Fibroblast of lung (primary cell): ENCODE data around the gene PLEKHH2. TPM values are rescaled to one million over a fixed set of nuclear protein-coding genes. Genes with fewer than 3 reads are reported as not detected.

ENCODE experiments used
- DNase-seq, 2 donors: peaks; one replicate each; pipeline versions ENCODE4 v3.0.0 to v3.0.0-alpha.2; 2010; ENCODE audit warnings: low read depth in 2 of 2
- H2AFZ ChIP-seq: 2 replicates; pipeline ENCODE4 v1.5.1; 2012; ENCODE audit warnings: low read length, control low read depth, inconsistent platforms
- H3K27ac ChIP-seq: 2 replicates; pipeline ENCODE4 v1.5.1; 2011; ENCODE audit warnings: low read length, control low read depth; ENCODE audit not compliant: insufficient read depth
- H3K27me3 ChIP-seq: 2 replicates; pipeline ENCODE4 v1.5.1; 2011; ENCODE audit warnings: mild to moderate bottlenecking, low read length; ENCODE audit not compliant: control insufficient read depth, insufficient read depth
- H3K36me3 ChIP-seq: 2 replicates; pipeline ENCODE4 v1.5.1; 2011; ENCODE audit warnings: low read length; ENCODE audit not compliant: control insufficient read depth, insufficient read depth
- H3K4me1 ChIP-seq: 2 replicates; pipeline ENCODE4 v1.5.1; 2011; ENCODE audit warnings: low read length; ENCODE audit not compliant: control insufficient read depth, insufficient read depth; ENCODE audit errors: extremely low read depth
- H3K4me2 ChIP-seq: 2 replicates; pipeline ENCODE4 v1.5.1; 2011; ENCODE audit warnings: low read length, control low read depth; ENCODE audit not compliant: insufficient read depth; ENCODE audit errors: extremely low read depth
- H3K4me3 ChIP-seq, 4 experiments: fragments of 200-600 bp in 1 of 4; sonication (generic) in 1 of 4; replicated peaks in 1 of 4; 2 replicates each; pipeline ENCODE4 v1.5.1; 2011 to 2016; ENCODE audit warnings: low read length in 4 of 4, low read depth in 3 of 4, mild to moderate bottlenecking in 3 of 4, control low read depth in 2 of 4, inconsistent platforms in 1 of 4, mixed read lengths in 1 of 4; ENCODE audit not compliant: insufficient read depth in 1 of 4; ENCODE audit errors: control extremely low read depth in 1 of 4
- H3K79me2 ChIP-seq: 2 replicates; pipeline ENCODE4 v1.5.1; 2012; ENCODE audit warnings: mild to moderate bottlenecking, low read length, inconsistent platforms; ENCODE audit not compliant: control insufficient read depth, insufficient read depth
- H3K9ac ChIP-seq: 2 replicates; pipeline ENCODE4 v1.5.1; 2011; ENCODE audit warnings: mild to moderate bottlenecking, low read length, control low read depth; ENCODE audit not compliant: insufficient read depth
- H3K9me3 ChIP-seq: 2 replicates; pipeline ENCODE4 v1.5.1; 2012; ENCODE audit warnings: low read depth, low read length; ENCODE audit not compliant: control insufficient read depth, insufficient read depth
- H4K20me1 ChIP-seq: 2 replicates; pipeline ENCODE4 v1.5.1; 2011; ENCODE audit warnings: low read length; ENCODE audit not compliant: control insufficient read depth, insufficient read depth; ENCODE audit errors: extremely low read depth
- CTCF ChIP-seq, 2 donors: IDR thresholded peaks in 1 of 2; conservative IDR thresholded peaks in 1 of 2; 1 replicate in 1 of 2; 2 replicates in 1 of 2; pipeline ENCODE4 v1.5.1; 2011 to 2012; ENCODE audit warnings: low read length in 2 of 2, control low read depth in 1 of 2, inconsistent platforms in 1 of 2, low read depth in 1 of 2, mild to moderate bottlenecking in 1 of 2
- EZH2 ChIP-seq: IDR thresholded peaks from 2 replicates; pipeline ENCODE4 v1.5.1; 2012; ENCODE audit warnings: low read length, control low read depth, mild to moderate bottlenecking; ENCODE audit errors: missing control alignments
- polyA plus RNA-seq, 2 donors: library from polyadenylated mRNA; depleted of rRNA in 1 of 2; stranded (reverse) in 1 of 2; unstranded in 1 of 2; fragments of >200 nt; gene quantifications; 2 replicates each; pipeline ENCODE4 v1.2.1, GENCODE V29; 2011 to 2012; ENCODE audit warnings: missing spikeins in 1 of 2
- total RNA-seq: library from RNA; depleted of rRNA; stranded (reverse); fragments of >200 nt; gene quantifications from 2 replicates; pipeline ENCODE4 v1.2.1, GENCODE V29; 2014

PLEKHH2 gene
- total and polyA plus RNA-seq, 2 donors (not counting 1 experiment from before 2014, with no cell fraction given) = 6.9 to 14.0 TPM

DNA sequence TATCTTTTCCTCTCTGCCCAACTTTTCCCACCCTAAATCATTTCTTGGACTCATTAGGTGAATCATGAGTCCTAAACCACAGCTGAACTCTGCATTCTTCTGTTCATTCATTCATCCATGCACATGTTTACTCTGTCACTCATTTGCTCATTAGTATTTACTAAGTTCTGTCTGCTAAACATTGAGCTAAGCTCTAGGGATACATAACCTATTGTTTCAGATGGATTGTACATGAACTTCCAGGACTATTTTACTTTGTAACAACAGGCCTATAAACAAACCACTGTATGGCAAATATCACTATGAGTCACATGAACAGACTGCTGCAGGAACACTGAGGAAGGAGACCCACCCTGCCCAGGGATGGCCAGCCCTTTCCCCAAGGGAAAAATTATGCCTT lies 122.1 kb downstream of the PLEKHH2 start:
- peak; percentile 70 to 89 for DNase-seq
- no peaks in the 10 kb centered on the region for H3K9me3 ChIP-seq
- H3K36me3 ChIP-seq = no peaks in the 10 kb centered on the region
- no peak overlapping the region for H3K27ac ChIP-seq
- H3K4me3 ChIP-seq = no peak overlapping the region
- H3K79me2 ChIP-seq = no peaks in the 10 kb centered on the region
- no peak for TF ChIP-seq EZH2
- no peak for TF ChIP-seq CTCF (conservative IDR thresholded peaks at IDR 0.05 in 1 of 2, IDR thresholded peaks at IDR 0.05 in 1 of 2; ENCODE audit: low read depth in 1 of 2, low read length in 2 of 2)
- H2AFZ ChIP-seq = no peak overlapping the region
- peaks cover 7% of the 10 kb centered on the region for H3K4me1 ChIP-seq
- no peaks in the 10 kb centered on the region for H4K20me1 ChIP-seq
- H3K4me2 ChIP-seq = peak overlapping the region; percentile 7
- no peak overlapping the region for H3K9ac ChIP-seq
- H3K27me3 ChIP-seq = no peaks in the 10 kb centered on the region

DNA sequence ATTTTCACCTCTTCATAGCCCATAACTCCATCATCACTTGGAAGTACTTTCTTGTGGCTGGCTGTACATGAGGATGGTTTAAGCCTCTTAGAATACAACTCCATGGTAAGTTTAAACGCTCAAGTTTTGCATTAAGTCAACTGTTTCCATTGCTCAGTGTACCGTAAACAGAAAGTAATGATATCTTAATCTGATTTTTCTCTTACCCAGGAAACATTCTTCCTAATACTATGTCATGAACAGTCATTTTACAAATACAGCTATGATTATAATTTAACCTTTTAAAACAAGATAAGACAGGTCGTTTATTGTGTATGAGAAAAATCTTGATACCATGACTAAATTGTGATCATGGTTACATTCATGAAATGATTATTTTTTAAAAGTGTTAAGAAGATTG lies 125.2 kb downstream of the PLEKHH2 start:
- no peaks in the 10 kb centered on the region for H3K36me3 ChIP-seq
- H3K4me3 ChIP-seq = no peak overlapping the region
- H3K27ac ChIP-seq = no peak overlapping the region
- no peak overlapping the region for H3K9ac ChIP-seq
- no peaks in the 10 kb centered on the region for H3K9me3 ChIP-seq
- H4K20me1 ChIP-seq = no peaks in the 10 kb centered on the region
- H3K4me1 ChIP-seq = peaks cover 7% of the 10 kb centered on the region
- H3K4me2 ChIP-seq = peak overlapping the region; percentile 4
- H3K79me2 ChIP-seq = no peaks in the 10 kb centered on the region
- TF ChIP-seq EZH2 (no peak), CTCF (conservative IDR thresholded peaks at IDR 0.05 in 1 of 2, IDR thresholded peaks at IDR 0.05 in 1 of 2; ENCODE audit: low read depth in 1 of 2, low read length in 2 of 2) (no peak)
- H2AFZ ChIP-seq = no peak overlapping the region
- no peaks in the 10 kb centered on the region for H3K27me3 ChIP-seq
- peak in 1 of 2 donors; percentile 69 for DNase-seq

GRCh38 chr2:43763091-43763490 lies 126.0 kb downstream of the PLEKHH2 start:
- H3K36me3 ChIP-seq = no peaks in the 10 kb centered on the region

More at GRCh38 chr2:43763091-43763490, 126.0 kb downstream of the PLEKHH2 start:
- H3K27ac ChIP-seq = no peak overlapping the region
- peaks cover 7% of the 10 kb centered on the region for H3K4me1 ChIP-seq
- no peak overlapping the region for H3K9ac ChIP-seq
- no peaks in the 10 kb centered on the region for H3K9me3 ChIP-seq
- no peaks in the 10 kb centered on the region for H3K27me3 ChIP-seq
- H3K79me2 ChIP-seq = no peaks in the 10 kb centered on the region
- DNase-seq = no peak
- no peak overlapping the region for H3K4me2 ChIP-seq
- H2AFZ ChIP-seq = no peak overlapping the region
- no peak overlapping the region for H3K4me3 ChIP-seq
- H4K20me1 ChIP-seq = no peaks in the 10 kb centered on the region
- TF ChIP-seq EZH2 = no peak
- no peak for TF ChIP-seq CTCF (conservative IDR thresholded peaks at IDR 0.05 in 1 of 2, IDR thresholded peaks at IDR 0.05 in 1 of 2; ENCODE audit: low read depth in 1 of 2, low read length in 2 of 2)
